ENCODE measurements around the gene CDKN1C.

DNA sequence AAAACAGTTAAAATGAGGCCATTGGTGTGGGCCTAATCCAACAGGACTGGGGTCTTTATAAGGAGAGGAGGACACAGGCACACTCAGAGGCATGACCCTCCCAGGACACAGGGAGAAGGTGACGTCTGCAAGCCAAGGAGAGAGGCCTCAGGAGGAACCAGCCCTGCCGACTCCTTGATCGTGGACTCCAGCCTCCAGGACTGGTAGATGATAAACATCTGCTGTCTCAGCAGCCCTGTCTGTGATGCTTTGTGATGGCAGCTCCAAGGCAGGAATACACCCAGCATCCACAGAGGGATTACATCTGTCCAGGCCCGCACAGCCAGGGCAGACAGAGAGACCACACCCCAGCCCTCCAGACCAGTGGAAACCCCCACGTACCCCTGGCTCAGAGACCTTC, 18.4 kb downstream of the CDKN1C start:
- no peak for TF ChIP-seq EZH2 (IDR thresholded peaks at IDR 0.05; ENCODE audit: insufficient read depth, poor library complexity, severe bottlenecking)
- no peak for TF ChIP-seq EZH2phosphoT487 (IDR thresholded peaks at IDR 0.05; ENCODE audit: insufficient read depth, low read depth)

All from GM23248 (cell line).